Thyroid gland (tissue), 4 donors: ENCODE measurements around the gene CTNNA3.

Experiments
- CTCF ChIP-seq, 6 experiments: fragments of 200-600 bp in 3 of 6; fragments of 450-650 bp in 3 of 6; sonication (generic) in 3 of 6; IDR thresholded peaks; one replicate each; pipeline ENCODE4 v1.5.1; 2016 to 2019; ENCODE audit warnings: antibody characterized with exemption in 6 of 6, mild to moderate bottlenecking in 2 of 6, inconsistent platforms in 1 of 6, moderate library complexity in 1 of 6
- POLR2A ChIP-seq, 2 donors: fragments of 450-650 bp; IDR thresholded peaks; one replicate each; pipeline ENCODE4 v1.6.1; 2017; ENCODE audit warnings: antibody characterized with exemption in 2 of 2, mild to moderate bottlenecking in 2 of 2, moderate library complexity in 1 of 2

GRCh38 chr10:66931340-66931948 lies 764.6 kb downstream of the CTNNA3 start:
- TF ChIP-seq CTCF (IDR thresholded peaks at IDR 0.05) (peak; percentile 43 to 87 (median 68)), POLR2A (IDR thresholded peaks at IDR 0.05) (no peak)
